K562 (cell line): Measurements from ENCODE around the gene RPS6KL1. TPM values are rescaled to one million over a fixed set of nuclear protein-coding genes. Genes with fewer than 3 reads are reported as not detected.

Source experiments
- ATAC-seq: fragments of 200-7000 bp; cut with Tn5 transposase; 3 replicates; pipeline ENCODE4 v1.9.1; 2020; ENCODE audit warnings: moderate library complexity
- BruUV-seq: library from RNA; stranded (reverse); fragments of 400-500 nt; replicated peaks from 2 replicates; lab custom pipeline; 2021; lab: Mats Ljungman, UMichigan
- CTCF ChIA-PET: fragments of 300-600 bp; formaldehyde crosslinking; extraction: SDS; loops from one replicate; lab custom pipeline; 2021; ENCODE audit warnings: low intra/inter-chr PET ratio; lab: Yijun Ruan, JAX
- POLR2A ChIA-PET: fragments of 300-600, 350-650 bp; sonication (Branson Sonifier 250); formaldehyde crosslinking; extraction: SDS; loops from one replicate; lab custom pipeline; 2021; ENCODE audit warnings: antibody characterized with exemption, inconsistent platforms; lab: Yijun Ruan, JAX
- DNase-seq, 4 experiments: peaks; one replicate each; pipeline versions ENCODE4 v3.0.0 to v3.0.0-alpha.2; 2011 to 2018; ENCODE audit warnings: low spot score in 3 of 4, mixed read lengths in 3 of 4; ENCODE audit errors: extremely low read depth in 1 of 4
- FAIRE-seq: peaks from 2 replicates; lab custom pipeline; 2011; peaks lifted over from hg19 to GRCh38; lab: Jason Lieb, UNC
- H2AFZ ChIP-seq: 2 replicates; pipeline ENCODE4 v1.6.0; 2011; ENCODE audit warnings: low read depth, low read length, control low read depth, inconsistent platforms
- H3K27ac ChIP-seq: fragments of 200-600 bp; 3 replicates; pipeline ENCODE4 v1.8.0; 2011; ENCODE audit warnings: low read depth, mild to moderate bottlenecking, control low read depth, inconsistent platforms, low read length, moderate library complexity, mixed read lengths; ENCODE audit errors: extremely low read depth
- H3K27me3 ChIP-seq, 2 experiments: fragments of 300-600 bp in 1 of 2; 2 replicates in 1 of 2; 3 replicates in 1 of 2; pipeline versions ENCODE4 v1.6.0 to v1.8.0; 2011; ENCODE audit warnings: inconsistent platforms in 2 of 2, low read length in 2 of 2, mild to moderate bottlenecking in 1 of 2, mixed read lengths in 1 of 2, moderate library complexity in 1 of 2; ENCODE audit not compliant: control insufficient read depth in 2 of 2, insufficient read depth in 2 of 2
- H3K36me3 ChIP-seq: fragments of 300-600 bp; 3 replicates; pipeline ENCODE4 v1.8.0; 2011; ENCODE audit warnings: mild to moderate bottlenecking, low read length, inconsistent platforms; ENCODE audit not compliant: control insufficient read depth, insufficient read depth
- H3K4me1 ChIP-seq, 2 experiments: fragments of 200-600 bp in 1 of 2; replicated peaks in 1 of 2; 2 replicates in 1 of 2; 3 replicates in 1 of 2; pipeline versions ENCODE4 v1.5.1 to v1.8.0; 2011; ENCODE audit warnings: inconsistent platforms in 2 of 2, low read length in 2 of 2, mild to moderate bottlenecking in 1 of 2, mixed read lengths in 1 of 2, moderate library complexity in 1 of 2; ENCODE audit not compliant: control insufficient read depth in 2 of 2, insufficient read depth in 2 of 2
- H3K4me2 ChIP-seq: 2 replicates; pipeline ENCODE4 v1.6.1; 2011; ENCODE audit warnings: low read length, control low read depth, inconsistent platforms, mixed read lengths; ENCODE audit not compliant: insufficient read depth
- H3K4me3 ChIP-seq: fragments of 200-600 bp; sonication (generic), shearing (Covaris generic); 2 replicates; pipeline ENCODE4 v1.5.1; 2016; ENCODE audit warnings: control low read depth, inconsistent platforms
- H3K79me2 ChIP-seq: fragments of 200-600 bp; 3 replicates; pipeline ENCODE4 v1.8.0; 2011; ENCODE audit warnings: low read length, inconsistent platforms; ENCODE audit not compliant: control insufficient read depth, insufficient read depth
- H3K9ac ChIP-seq, 2 experiments: 2 replicates each; pipeline versions ENCODE4 v1.6.0 to v1.6.1; 2011; ENCODE audit warnings: low read depth in 2 of 2, low read length in 2 of 2, control low read depth in 1 of 2, inconsistent platforms in 1 of 2, mild to moderate bottlenecking in 1 of 2, mixed read lengths in 1 of 2; ENCODE audit not compliant: insufficient read depth in 1 of 2
- H3K9me1 ChIP-seq: one replicate; pipeline ENCODE4 v1.6.0; 2011; ENCODE audit warnings: inconsistent platforms, mild to moderate bottlenecking, low read length, moderate library complexity; ENCODE audit not compliant: control insufficient read depth, insufficient read depth
- H3K9me3 ChIP-seq: replicated peaks from 2 replicates; pipeline ENCODE4 v1.5.1; 2011; ENCODE audit warnings: low read depth, low read length, inconsistent platforms; ENCODE audit not compliant: control insufficient read depth, insufficient read depth
- H4K20me1 ChIP-seq: replicated peaks from 2 replicates; pipeline ENCODE4 v1.6.1; 2011; ENCODE audit warnings: low read length, inconsistent platforms, mixed read lengths; ENCODE audit not compliant: control insufficient read depth, insufficient read depth
- CHCHD3 ChIP-seq: fragments of 250-450 bp; sonication (Bioruptor Pico); IDR thresholded peaks from 2 replicates; pipeline ENCODE4 v2.1.2; 2022; ENCODE audit warnings: mild to moderate bottlenecking
- CREBBP ChIP-seq: IDR thresholded peaks from one replicate; pipeline ENCODE4 v1.6.1; 2012; ENCODE audit warnings: low read depth, mild to moderate bottlenecking, control low read depth, inconsistent platforms, low read length
- FOXJ2 ChIP-seq: fragments of 200-800 bp; sonication (Bioruptor generic); IDR thresholded peaks from 2 replicates; pipeline ENCODE4 v1.6.1; 2016; ENCODE audit warnings: missing genetic modification characterization, missing compliant biosample characterization
- GMEB1 ChIP-seq: fragments of 250-450 bp; sonication (Bioruptor Pico); IDR thresholded peaks from 2 replicates; pipeline ENCODE4 v1.4.0; 2020; ENCODE audit warnings: mild to moderate bottlenecking
- IRF2 ChIP-seq: sonication (generic); formaldehyde crosslinking; IDR thresholded peaks from 2 replicates; pipeline ENCODE4 v1.8.1; 2022; ENCODE audit warnings: mild to moderate bottlenecking, missing genetic modification reagents
- NFIC ChIP-seq: fragments of 450-650 bp; IDR thresholded peaks from 2 replicates; pipeline ENCODE4 v1.6.1; 2017; ENCODE audit warnings: mild to moderate bottlenecking, inconsistent platforms
- NFYB ChIP-seq: IDR thresholded peaks from 2 replicates; pipeline ENCODE4 v1.6.1; 2011; ENCODE audit warnings: mild to moderate bottlenecking, moderate library complexity; ENCODE audit not compliant: insufficient read length; ENCODE audit errors: extremely low read depth
- NONO ChIP-seq, 2 experiments: fragments of 200-400 bp in 1 of 2; fragments of 450-650 bp in 1 of 2; formaldehyde crosslinking in 1 of 2; IDR thresholded peaks; 2 replicates each; pipeline ENCODE4 v1.6.1; 2017; ENCODE audit warnings: low read depth in 2 of 2, mild to moderate bottlenecking in 2 of 2, moderate library complexity in 2 of 2, low read length in 1 of 2
- PTTG1 ChIP-seq: fragments of 450-650 bp; IDR thresholded peaks from 2 replicates; pipeline ENCODE4 v1.6.1; 2016; ENCODE audit warnings: low read depth, mild to moderate bottlenecking, missing genetic modification characterization, missing compliant biosample characterization
- RHOXF2B ChIP-seq: fragments of 250-450 bp; sonication (Bioruptor Pico); conservative IDR thresholded peaks from 2 replicates; pipeline ENCODE4 v1.5.1; 2021
- SOX6 ChIP-seq: fragments of 450-650 bp; IDR thresholded peaks from 2 replicates; pipeline ENCODE4 v1.6.1; 2014; ENCODE audit warnings: mild to moderate bottlenecking
- TBL1XR1 ChIP-seq, 2 experiments: IDR thresholded peaks; 2 replicates each; pipeline ENCODE4 v1.6.1; 2012; ENCODE audit warnings: improper control_type of control experiment in 2 of 2, low read length in 2 of 2, mild to moderate bottlenecking in 1 of 2
- XRCC5 ChIP-seq: fragments of 200-400 bp; formaldehyde crosslinking; IDR thresholded peaks from 2 replicates; pipeline ENCODE4 v1.6.1; 2017; ENCODE audit warnings: low read depth, mild to moderate bottlenecking, low read length
- ZFP91 ChIP-seq: sonication (generic); formaldehyde crosslinking; IDR thresholded peaks from 2 replicates; pipeline ENCODE4 v1.8.0; 2022; ENCODE audit warnings: mild to moderate bottlenecking, missing genetic modification reagents
- WGBS: fragments of 100-300 bp; shearing (Covaris generic); methylation state at CpG from one replicate; pipeline ENCODE4 v1.1.6; 2016; ENCODE audit warnings: low coverage, mixed read lengths; ENCODE audit not compliant: insufficient coverage; ENCODE audit errors: missing lambda C conversion rate; 5-methylcytosine and 5-hydroxymethylcytosine counted together
- in situ Hi-C: fragments of 300-500 bp; cut with MboI; formaldehyde crosslinking; loops from 4 replicates; pipeline ENCODE4 v1.15.0; 2018; ENCODE audit warnings: inconsistent platforms, mixed read lengths
- intact Hi-C: fragments of 100-400 bp; cut with micrococcal nuclease; formaldehyde crosslinking; loops from 2 replicates; pipeline ENCODE4 v1.14.2; 2022
- polyA plus RNA-seq, 8 experiments: library from polyadenylated mRNA; depleted of rRNA in 4 of 8; stranded (reverse) in 5 of 8; unstranded in 3 of 8; fragments of >200 nt; fragmentation: Nextera tagmentation in 2 of 8; fragmentation: Illumina TruSeq in 1 of 8; extraction: Ambion mirVana in 2 of 8; extraction: Trizol in 1 of 8; gene quantifications; 2 replicates each; pipeline versions ENCODE4 v1.2.1 to v1.2.3, GENCODE V29; 2011 to 2014; ENCODE audit warnings: inconsistent platforms in 1 of 8, missing spikeins in 1 of 8
- total RNA-seq, 7 experiments: library from RNA; depleted of rRNA in 6 of 7; stranded (reverse); fragments of >200 nt in 6 of 7; fragmentation: Illumina TruSeq in 2 of 7; extraction: Trizol in 2 of 7; gene quantifications; 2 replicates each; pipeline versions ENCODE4 v1.2.1 to v1.2.3, GENCODE V29; 2011 to 2021; ENCODE audit warnings: low replicate concordance in 1 of 7

Gene RPS6KL1
- total and polyA plus RNA-seq, 9 of the 15 experiments (the other 6 are each of a cell fraction or from before 2014, with no cell fraction given) = 0.91 to 15.5 (median 8.1) TPM

GRCh38 chr14:74865156-74865555, 57.9 kb downstream of the RPS6KL1 start:
- Histone ChIP-seq H3K4me3 (no peak overlapping the region), H3K9ac (no peak overlapping the region), H3K79me2 (no peaks in the 10 kb centered on the region), H3K4me2 (no peak overlapping the region), H3K27ac (no peak overlapping the region), H2AFZ (no peak overlapping the region), H3K27me3 (no peaks in the 10 kb centered on the region), H3K9me1 (no peaks in the 10 kb centered on the region), H4K20me1 (no peaks in the 10 kb centered on the region), H3K9me3 (no peaks in the 10 kb centered on the region), H3K4me1 (no peaks in the 10 kb centered on the region; a peak in 1 of 5 replicates), H3K36me3 (no peaks in the 10 kb centered on the region)
- in situ Hi-C loops (loop anchor here (10.0 kb wide), 1 partner anchor 440 kb away; no protein-coding TSS in a partner anchor), intact Hi-C loops (no loop called here)
- no TSS peak for BruUV-seq
- DNase-seq (no peak), ATAC-seq (no peak), FAIRE-seq (no peak)
- TF ChIP-seq FOXJ2 (tag) = no peak
- no peak for TF ChIP-seq NONO (IDR thresholded peaks at IDR 0.05; ENCODE audit: low read depth in 2 of 2, low read length in 1 of 2)
- no peak for TF ChIP-seq NFYB
- ChIA-PET POLR2A (no interaction called here), CTCF (interaction anchor here (0.7 kb wide), 1 partner anchor 283 kb away, joined by 4 read pairs; no protein-coding TSS in a partner anchor)
- WGBS = 74% methylated on average over 5 of the region's 5 CpGs

- Histone ChIP-seq H3K36me3 (no peaks in the 10 kb centered on the region), H3K9me3 (no peaks in the 10 kb centered on the region), H3K27me3 (no peaks in the 10 kb centered on the region), H3K4me2 (no peak overlapping the region; the same call in 1 of the 2 replicates), H2AFZ (no peak overlapping the region), H4K20me1 (no peaks in the 10 kb centered on the region), H3K4me3 (no peak overlapping the region), H3K9me1 (no peaks in the 10 kb centered on the region), H3K27ac (no peak overlapping the region), H3K9ac (no peak overlapping the region), H3K79me2 (no peaks in the 10 kb centered on the region), H3K4me1 (no peaks in the 10 kb centered on the region; a peak in 1 of 5 replicates)
- WGBS = 26% methylated on average over 9 of the region's 9 CpGs
- ATAC-seq (no peak), DNase-seq (no peak), FAIRE-seq (no peak)
- in situ Hi-C loops = loop anchor here (5.0 to 10.0 kb wide), 2 partner anchors 38 to 441 kb away; no protein-coding TSS in a partner anchor
- intact Hi-C loops = loop anchor here (5.0 kb wide), 1 partner anchor 433 kb away; no protein-coding TSS in a partner anchor
- ChIA-PET CTCF (no interaction called here), POLR2A (interaction anchor here (1.1 to 2.2 kb wide), 2 partner anchors 41 to 213 kb away, joined by 3 to 6 read pairs; no protein-coding TSS in a partner anchor)
- BruUV-seq = no TSS peak
- no peak for TF ChIP-seq IRF2
- TF ChIP-seq RHOXF2B (CRISPR knock-in tag) = no peak
- peak; percentile 54; the same call in 1 of the 2 replicates for TF ChIP-seq SOX6
- no peak for TF ChIP-seq XRCC5
- TF ChIP-seq NFIC = peak; percentile 94
- no peak for TF ChIP-seq PTTG1 (tag)
- TF ChIP-seq CREBBP = no peak
- no peak for TF ChIP-seq TBL1XR1 (IDR thresholded peaks at IDR 0.05; ENCODE audit: low read length in 2 of 2)
- TF ChIP-seq CHCHD3 (CRISPR knock-in tag) = no peak
- TF ChIP-seq GMEB1 = no peak
- TF ChIP-seq ZFP91 (CRISPR knock-in tag) = no peak
Observed at GRCh38 chr14:74864198-74864597, 58.9 kb downstream of the RPS6KL1 start.
